ENCODE data around the gene MVP. TPM values are rescaled to one million over a fixed set of nuclear protein-coding genes. Genes with fewer than 3 reads are reported as not detected.

The MVP gene
- total and polyA plus RNA-seq, 2 donors (not counting 1 experiment from before 2014, with no cell fraction given) = 109 to 121 TPM

DNA sequence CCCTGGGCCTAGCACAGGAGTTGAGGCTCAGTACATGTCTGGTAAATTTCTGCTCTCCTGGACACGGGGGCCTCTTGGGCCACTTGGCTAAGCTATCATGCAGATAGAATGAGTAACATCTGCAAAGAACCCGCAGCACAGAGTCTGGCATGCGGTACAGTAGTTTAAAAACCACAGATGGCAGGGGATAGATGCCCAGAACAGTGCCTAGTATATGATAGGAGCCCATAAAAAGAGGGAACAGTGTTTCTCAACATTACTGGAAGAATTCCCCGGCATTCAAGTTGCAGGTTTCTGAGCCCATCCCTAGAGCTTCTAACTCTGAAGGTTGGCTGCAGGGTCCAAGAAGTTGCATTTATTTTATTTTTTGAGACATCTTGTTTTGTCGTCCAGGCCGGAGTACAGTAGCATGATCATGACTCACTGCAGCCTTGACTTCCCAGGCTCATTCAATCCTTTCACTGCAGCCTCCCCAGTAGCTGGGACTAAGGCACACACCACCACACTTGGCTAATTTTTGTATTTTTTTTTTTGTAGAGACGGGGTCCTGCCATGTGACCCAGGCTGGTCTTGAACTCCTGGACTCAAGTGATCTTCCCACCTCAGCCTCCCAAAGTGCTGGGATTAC, 37.0 kb downstream of the MVP start:
- Histone ChIP-seq H3K4me3 (ENCODE audit: control extremely low read depth in 1 of 5, extremely low read depth in 1 of 5, insufficient read depth in 1 of 5, low read depth in 2 of 5, low read length in 4 of 5) (no peak overlapping the region), H4K20me1 (ENCODE audit: control insufficient read depth, insufficient read depth, low read length, poor library complexity, severe bottlenecking) (peaks cover 8% of the 10 kb centered on the region)

More for the DNA sequence above, 37.0 kb downstream of the MVP start:
- CTCF ChIA-PET = interaction anchor here (1.2 to 3.6 kb wide), 2 partner anchors 9 to 157 kb away, joined by 3 to 15 read pairs; no protein-coding TSS in a partner anchor
- no peak overlapping the region for H3K4me2 ChIP-seq (replicated peaks; ENCODE audit: low read depth, low read length, poor library complexity, severe bottlenecking)
- no peaks in the 10 kb centered on the region for H3K9me3 Mint-ChIP-seq (ENCODE audit: insufficient read depth)
- ATAC-seq (ENCODE audit: low read depth) = no peak
- H3K27me3 Mint-ChIP-seq = no peaks in the 10 kb centered on the region
- WGBS (ENCODE audit: insufficient coverage) = 97% methylated on average over 7 of the region's 7 CpGs
- TF ChIP-seq, protein P1, sequence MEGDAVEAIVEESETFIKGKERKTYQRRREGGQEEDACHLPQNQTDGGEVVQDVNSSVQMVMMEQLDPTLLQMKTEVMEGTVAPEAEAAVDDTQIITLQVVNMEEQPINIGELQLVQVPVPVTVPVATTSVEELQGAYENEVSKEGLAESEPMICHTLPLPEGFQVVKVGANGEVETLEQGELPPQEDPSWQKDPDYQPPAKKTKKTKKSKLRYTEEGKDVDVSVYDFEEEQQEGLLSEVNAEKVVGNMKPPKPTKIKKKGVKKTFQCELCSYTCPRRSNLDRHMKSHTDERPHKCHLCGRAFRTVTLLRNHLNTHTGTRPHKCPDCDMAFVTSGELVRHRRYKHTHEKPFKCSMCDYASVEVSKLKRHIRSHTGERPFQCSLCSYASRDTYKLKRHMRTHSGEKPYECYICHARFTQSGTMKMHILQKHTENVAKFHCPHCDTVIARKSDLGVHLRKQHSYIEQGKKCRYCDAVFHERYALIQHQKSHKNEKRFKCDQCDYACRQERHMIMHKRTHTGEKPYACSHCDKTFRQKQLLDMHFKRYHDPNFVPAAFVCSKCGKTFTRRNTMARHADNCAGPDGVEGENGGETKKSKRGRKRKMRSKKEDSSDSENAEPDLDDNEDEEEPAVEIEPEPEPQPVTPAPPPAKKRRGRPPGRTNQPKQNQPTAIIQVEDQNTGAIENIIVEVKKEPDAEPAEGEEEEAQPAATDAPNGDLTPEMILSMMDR (IDR thresholded peaks at IDR 0.05) = no peak
- TF ChIP-seq EZH2 (IDR thresholded peaks at IDR 0.05; ENCODE audit: borderline replicate concordance, insufficient read depth, low read depth, low read length, poor library complexity, severe bottlenecking) = no peak
- H3K36me3 ChIP-seq (replicated peaks in 1 of 2; ENCODE audit: control extremely low read depth in 1 of 2, control insufficient read depth in 1 of 2, extremely low read depth in 1 of 2, insufficient read depth in 2 of 2, low read length in 1 of 2) = peaks cover 4 to 25% of the 10 kb centered on the region in 2 experiments
- POLR2A ChIA-PET = no interaction called here
- no peaks in the 10 kb centered on the region for H3K9me3 ChIP-seq (ENCODE audit: control extremely low read depth in 1 of 3, control insufficient read depth in 2 of 3, insufficient read depth in 1 of 3, low read length in 2 of 3)
- H3K4me1 Mint-ChIP-seq = peaks cover 14% of the 10 kb centered on the region
- H3K4me3 Mint-ChIP-seq = no peak overlapping the region
- H3K27me3 ChIP-seq (replicated peaks in 1 of 4; ENCODE audit: control extremely low read depth in 1 of 4, control insufficient read depth in 3 of 4, insufficient read depth in 4 of 4, low read length in 3 of 4) = no peaks in the 10 kb centered on the region
- no peak overlapping the region for H3K27ac Mint-ChIP-seq
- intact Hi-C loops (cut with micrococcal nuclease) = no loop called here
- H3K27ac ChIP-seq (ENCODE audit: low read length in 2 of 2) = no peak overlapping the region
- no peak for DNase-seq
- no peak overlapping the region for H2AFZ ChIP-seq (ENCODE audit: insufficient read depth, low read depth, low read length, poor library complexity, severe bottlenecking)
- peaks cover 11 to 12% of the 10 kb centered on the region in 2 donors for H3K4me1 ChIP-seq (ENCODE audit: control insufficient read depth in 2 of 2, insufficient read depth in 2 of 2, low read length in 2 of 2)
- H3K79me2 ChIP-seq (ENCODE audit: control insufficient read depth, insufficient read depth, low read length) = peaks cover 8% of the 10 kb centered on the region
- H3K9ac ChIP-seq (ENCODE audit: low read length) = no peak overlapping the region

Measured in B cell (primary cell).